Measurements from ENCODE around the gene QSER1. TPM values are rescaled to one million over a fixed set of nuclear protein-coding genes. Genes with fewer than 3 reads are reported as not detected.
A peak's percentile ranks its signal among the peaks of the same experiment; 100 is the strongest.
"Not testable (repeated sequence)": the region's sequence is repeated elsewhere in the genome, so short reads cannot be mapped to it uniquely, and the experiment has no call there.

Gene QSER1
- total and polyA plus RNA-seq, 3 experiments from 2014 or later, result 0.93 to 12.3 (median 10.6) TPM

- no peak for DNase-seq
- Mint-ChIP-seq H3K9me3 (no peaks in the 10 kb centered on the region), H3K36me3 (peaks cover 0 to under 1% (median 0%) of the 10 kb centered on the region in 3 donors), H3K27me3 (no peaks in the 10 kb centered on the region), H3K4me3 (peak overlapping the region in 1 of 7 donors; percentile 2), H3K27ac (peak overlapping the region in 4 of 8 donors; percentile 4 to 67 (median 48)), H3K4me1 (peaks cover 21 to 40% (median 36%) of the 10 kb centered on the region in 3 donors)
- H3K27ac ChIP-seq (ENCODE audit: low read depth, low read length), result no peak overlapping the region
- ChIA-PET CTCF (interaction anchor here (0.6 to 1.0 kb wide), 2 partner anchors 48 to 147 kb away, joined by 3 read pairs; no protein-coding TSS in a partner anchor), POLR2A (no interaction called here)
- no peaks in the 10 kb centered on the region for H3K9me3 ChIP-seq (ENCODE audit: low read length)
- H3K27me3 ChIP-seq (ENCODE audit: insufficient read depth, low read length, poor library complexity, severe bottlenecking), result no peaks in the 10 kb centered on the region
- peaks cover 7% of the 10 kb centered on the region for H3K4me1 ChIP-seq (ENCODE audit: insufficient read depth, low read length)
- H3K4me3 ChIP-seq (ENCODE audit: low read length), result no peak overlapping the region
- no peaks in the 10 kb centered on the region for H3K36me3 ChIP-seq (ENCODE audit: insufficient read depth, low read length)
Measured at GRCh38 chr11:32918427-32918826, 25.8 kb downstream of the QSER1 start.

- Mint-ChIP-seq H3K27me3 (no peaks in the 10 kb centered on the region), H3K4me3 (peak overlapping the region in 2 of 7 donors; percentile 3 to 21), H3K9me3 (no peaks in the 10 kb centered on the region), H3K4me1 (peaks cover 21 to 40% (median 34%) of the 10 kb centered on the region in 3 donors), H3K36me3 (no peaks in the 10 kb centered on the region), H3K27ac (peak overlapping the region in 5 of 8 donors; percentile 2 to 57 (median 20))
- H3K27me3 ChIP-seq (ENCODE audit: insufficient read depth, low read length, poor library complexity, severe bottlenecking), result no peaks in the 10 kb centered on the region
- no peak overlapping the region for H3K27ac ChIP-seq (ENCODE audit: low read depth, low read length)
- no peaks in the 10 kb centered on the region for H3K9me3 ChIP-seq (ENCODE audit: low read length)
- H3K4me3 ChIP-seq (ENCODE audit: low read length), result no peak overlapping the region
- ChIA-PET POLR2A (no interaction called here), CTCF (no interaction called here)
- no peak for DNase-seq
- H3K4me1 ChIP-seq (ENCODE audit: insufficient read depth, low read length), result peaks cover 7% of the 10 kb centered on the region
- no peaks in the 10 kb centered on the region for H3K36me3 ChIP-seq (ENCODE audit: insufficient read depth, low read length)
Measured at GRCh38 chr11:32919338-32919737, 26.7 kb downstream of the QSER1 start.

GRCh38 chr11:32920570-32920969, 28.0 kb downstream of the QSER1 start:
- Histone ChIP-seq H3K27ac (ENCODE audit: low read depth, low read length) (no peak overlapping the region), H3K4me3 (ENCODE audit: low read length) (no peak overlapping the region), H3K36me3 (ENCODE audit: insufficient read depth, low read length) (no peaks in the 10 kb centered on the region), H3K27me3 (ENCODE audit: insufficient read depth, low read length, poor library complexity, severe bottlenecking) (no peaks in the 10 kb centered on the region), H3K9me3 (ENCODE audit: low read length) (no peaks in the 10 kb centered on the region), H3K4me1 (ENCODE audit: insufficient read depth, low read length) (peaks cover 7% of the 10 kb centered on the region)
- ChIA-PET CTCF (no interaction called here), POLR2A (no interaction called here)
- DNase-seq, result no peak
- H3K4me3 Mint-ChIP-seq, result no peak overlapping the region
- H3K36me3 Mint-ChIP-seq, result peaks cover 0 to 1% (median 0%) of the 10 kb centered on the region in 3 donors
- H3K27me3 Mint-ChIP-seq, result no peaks in the 10 kb centered on the region
- H3K27ac Mint-ChIP-seq, result no peak overlapping the region
- H3K4me1 Mint-ChIP-seq, result peaks cover 21 to 40% (median 34%) of the 10 kb centered on the region in 3 donors
- H3K9me3 Mint-ChIP-seq, result no peaks in the 10 kb centered on the region

- no peaks in the 10 kb centered on the region for H3K9me3 Mint-ChIP-seq
- ChIA-PET POLR2A (no interaction called here), CTCF (no interaction called here)
- no peak for DNase-seq
- no peak overlapping the region for H3K4me3 Mint-ChIP-seq
- Histone ChIP-seq H3K27me3 (ENCODE audit: insufficient read depth, low read length, poor library complexity, severe bottlenecking) (no peaks in the 10 kb centered on the region), H3K36me3 (ENCODE audit: insufficient read depth, low read length) (no peaks in the 10 kb centered on the region), H3K9me3 (ENCODE audit: low read length) (no peaks in the 10 kb centered on the region), H3K4me1 (ENCODE audit: insufficient read depth, low read length) (peaks cover 7% of the 10 kb centered on the region), H3K27ac (ENCODE audit: low read depth, low read length) (no peak overlapping the region), H3K4me3 (ENCODE audit: low read length) (no peak overlapping the region)
- H3K4me1 Mint-ChIP-seq, result peaks cover 21 to 40% (median 34%) of the 10 kb centered on the region in 3 donors
- no peak overlapping the region for H3K27ac Mint-ChIP-seq
- peaks cover 0 to 1% (median 0%) of the 10 kb centered on the region in 3 donors for H3K36me3 Mint-ChIP-seq
- H3K27me3 Mint-ChIP-seq, result no peaks in the 10 kb centered on the region
Measured at GRCh38 chr11:32921204-32921603, 28.6 kb downstream of the QSER1 start.

GRCh38 chr11:32931606-32932005, 39.0 kb downstream of the QSER1 start:
- Mint-ChIP-seq H3K27me3 (no peaks in the 10 kb centered on the region), H3K9me3 (no peaks in the 10 kb centered on the region), H3K27ac (no peak overlapping the region), H3K4me3 (no peak overlapping the region), H3K36me3 (peaks cover 32 to 58% (median 32%) of the 10 kb centered on the region in 3 donors), H3K4me1 (no peaks in the 10 kb centered on the region)
- H3K27me3 ChIP-seq (ENCODE audit: insufficient read depth, low read length, poor library complexity, severe bottlenecking), result no peaks in the 10 kb centered on the region
- peaks cover 17% of the 10 kb centered on the region for H3K36me3 ChIP-seq (ENCODE audit: insufficient read depth, low read length)
- no peak for DNase-seq
- no peaks in the 10 kb centered on the region for H3K4me1 ChIP-seq (ENCODE audit: insufficient read depth, low read length)
- ChIA-PET POLR2A (no interaction called here), CTCF (interaction anchor here (1.7 kb wide), 1 partner anchor 134 kb away, joined by 5 read pairs; no protein-coding TSS in a partner anchor)
- H3K4me3 ChIP-seq (ENCODE audit: low read length), result no peak overlapping the region
- no peaks in the 10 kb centered on the region for H3K9me3 ChIP-seq (ENCODE audit: low read length)
- no peak overlapping the region for H3K27ac ChIP-seq (ENCODE audit: low read depth, low read length)

GRCh38 chr11:32932196-32932595, 39.6 kb downstream of the QSER1 start:
- no peaks in the 10 kb centered on the region for H3K27me3 Mint-ChIP-seq
- ChIA-PET POLR2A (no interaction called here), CTCF (interaction anchor here (1.7 kb wide), 1 partner anchor 133 kb away, joined by 5 read pairs; no protein-coding TSS in a partner anchor)
- no peaks in the 10 kb centered on the region for H3K4me1 ChIP-seq (ENCODE audit: insufficient read depth, low read length)
- no peak overlapping the region for H3K27ac ChIP-seq (ENCODE audit: low read depth, low read length)
- no peaks in the 10 kb centered on the region for H3K27me3 ChIP-seq (ENCODE audit: insufficient read depth, low read length, poor library complexity, severe bottlenecking)
- H3K9me3 ChIP-seq (ENCODE audit: low read length), result no peaks in the 10 kb centered on the region
- peaks cover 17% of the 10 kb centered on the region for H3K36me3 ChIP-seq (ENCODE audit: insufficient read depth, low read length)
- no peaks in the 10 kb centered on the region for H3K9me3 Mint-ChIP-seq
- peaks cover 32 to 61% (median 38%) of the 10 kb centered on the region in 3 donors for H3K36me3 Mint-ChIP-seq
- H3K4me3 ChIP-seq (ENCODE audit: low read length), result no peak overlapping the region
- no peaks in the 10 kb centered on the region for H3K4me1 Mint-ChIP-seq
- H3K27ac Mint-ChIP-seq, result no peak overlapping the region
- DNase-seq, result no peak
- H3K4me3 Mint-ChIP-seq, result no peak overlapping the region

- POLR2A ChIA-PET, result no interaction called here
- H3K27ac Mint-ChIP-seq, result no peak overlapping the region
- no peaks in the 10 kb centered on the region for H3K9me3 ChIP-seq (ENCODE audit: low read length)
Measured at GRCh38 chr11:32935462-32936029, 42.9 kb downstream of the QSER1 start.

GRCh38 chr11:32936178-32936577, 43.6 kb downstream of the QSER1 start:
- H3K27ac ChIP-seq (ENCODE audit: low read depth, low read length); H3K9me3 Mint-ChIP-seq; CTCF ChIA-PET; H3K4me3 ChIP-seq (ENCODE audit: low read length); H3K27ac Mint-ChIP-seq; H3K9me3 ChIP-seq (ENCODE audit: low read length); H3K27me3 ChIP-seq (ENCODE audit: insufficient read depth, low read length, poor library complexity, severe bottlenecking); DNase-seq; H3K4me3 Mint-ChIP-seq; H3K27me3 Mint-ChIP-seq; POLR2A ChIA-PET; H3K4me1 ChIP-seq (ENCODE audit: insufficient read depth, low read length): not testable (repeated sequence)
- H3K4me1 Mint-ChIP-seq, result peaks cover 4 to 11% (median 6%) of the 10 kb centered on the region in 3 donors
- peaks cover 35 to 63% (median 40%) of the 10 kb centered on the region in 3 donors for H3K36me3 Mint-ChIP-seq
- peaks cover 17% of the 10 kb centered on the region for H3K36me3 ChIP-seq (ENCODE audit: insufficient read depth, low read length)

More at GRCh38 chr11:32935462-32936029, 42.9 kb downstream of the QSER1 start:
- Mint-ChIP-seq H3K4me1 (peaks cover 3 to 11% (median 4%) of the 10 kb centered on the region in 3 donors), H3K9me3 (no peaks in the 10 kb centered on the region), H3K36me3 (peaks cover 31 to 62% (median 40%) of the 10 kb centered on the region in 3 donors), H3K4me3 (no peak overlapping the region), H3K27me3 (no peaks in the 10 kb centered on the region)
- CTCF ChIA-PET, result no interaction called here
- H3K27me3 ChIP-seq (ENCODE audit: insufficient read depth, low read length, poor library complexity, severe bottlenecking), result no peaks in the 10 kb centered on the region
- H3K4me1 ChIP-seq (ENCODE audit: insufficient read depth, low read length), result no peaks in the 10 kb centered on the region
- H3K36me3 ChIP-seq (ENCODE audit: insufficient read depth, low read length), result peaks cover 17% of the 10 kb centered on the region
- no peak for DNase-seq
- no peak overlapping the region for H3K27ac ChIP-seq (ENCODE audit: low read depth, low read length)
- no peak overlapping the region for H3K4me3 ChIP-seq (ENCODE audit: low read length)

Measured in CD8-positive, alpha-beta memory T cell (primary cell).